GM12892 (cell line): Measurements from ENCODE around the gene MAT2B.

Experiments used
- DNase-seq: peaks from one replicate; pipeline ENCODE4 v3.0.0; 2011; ENCODE audit not compliant: insufficient read length
- FAIRE-seq: peaks from 2 replicates; lab custom pipeline; 2011; peaks lifted over from hg19 to GRCh38; lab: Jason Lieb, UNC
- POLR2A ChIP-seq: IDR thresholded peaks from 2 replicates; pipeline ENCODE4 v1.6.1; 2011; ENCODE audit warnings: low read depth, low read length, control low read depth
- POLR2AphosphoS5 ChIP-seq: IDR thresholded peaks from 2 replicates; pipeline ENCODE4 v1.6.1; 2011; ENCODE audit warnings: low read depth, low read length, control low read depth
- TAF1 ChIP-seq: IDR thresholded peaks from 2 replicates; pipeline ENCODE4 v1.6.1; 2011; ENCODE audit warnings: low read depth, mild to moderate bottlenecking, control low read depth, low read length, borderline replicate concordance

MAT2B gene

GRCh38 chr5:163478126-163478981 is 27.1 kb upstream of the MAT2B start:
- TF ChIP-seq POLR2A (no peak), TAF1 (no peak), POLR2AphosphoS5 (no peak)

GRCh38 chr5:163478982-163479271 is 26.5 kb upstream of the MAT2B start:
- no peak for DNase-seq
- no peak for TF ChIP-seq POLR2A
- no peak for TF ChIP-seq POLR2AphosphoS5
- TF ChIP-seq TAF1: no peak
- no peak for FAIRE-seq

More at GRCh38 chr5:163478126-163478981, 27.1 kb upstream of the MAT2B start:
- no peak for FAIRE-seq
- no peak for DNase-seq

GRCh38 chr5:163489055-163489744 is 16.2 kb upstream of the MAT2B start:
- FAIRE-seq (peak; percentile 38), DNase-seq (no peak)
- TF ChIP-seq TAF1 (no peak), POLR2A (no peak), POLR2AphosphoS5 (no peak)

GRCh38 chr5:163489745-163490075 is 15.7 kb upstream of the MAT2B start:
- FAIRE-seq: no peak
- DNase-seq: no peak
- TF ChIP-seq TAF1 (no peak), POLR2AphosphoS5 (no peak), POLR2A (no peak)

- DNase-seq (no peak), FAIRE-seq (no peak)
- TF ChIP-seq POLR2A: no peak
- no peak for TF ChIP-seq TAF1
- no peak for TF ChIP-seq POLR2AphosphoS5
Observed at GRCh38 chr5:163496286-163496685, 9.1 kb upstream of the MAT2B start.

GRCh38 chr5:163497315-163497714 is 8.1 kb upstream of the MAT2B start:
- DNase-seq (no peak), FAIRE-seq (no peak)
- TF ChIP-seq POLR2A (no peak), TAF1 (no peak), POLR2AphosphoS5 (no peak)

GRCh38 chr5:163498886-163499285 is 6.5 kb upstream of the MAT2B start:
- TF ChIP-seq POLR2AphosphoS5 (no peak), POLR2A (no peak), TAF1 (no peak)
- DNase-seq: no peak
- FAIRE-seq: no peak

DNA sequence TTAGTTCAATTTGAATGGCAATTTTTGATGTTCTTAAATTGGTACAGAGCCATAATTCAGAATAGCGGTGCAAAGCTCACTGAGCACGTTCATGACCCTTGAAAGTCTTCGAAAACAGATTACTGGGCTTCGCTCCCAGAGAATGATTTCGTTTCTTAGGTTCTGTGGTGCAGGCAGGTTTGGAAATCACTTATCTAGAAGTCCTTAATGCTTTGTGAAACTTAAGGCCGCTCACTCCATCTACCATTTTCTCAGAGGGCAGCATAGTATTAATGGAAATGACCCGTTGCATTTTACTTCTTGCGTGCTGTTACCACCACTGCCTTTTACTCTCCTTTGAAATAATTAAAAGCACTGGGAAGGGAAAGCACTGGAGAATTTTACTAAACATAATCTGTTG is 2.9 kb upstream of the MAT2B start:
- DNase-seq (no peak), FAIRE-seq (no peak)
- no peak for TF ChIP-seq POLR2A
- TF ChIP-seq POLR2AphosphoS5: no peak
- TF ChIP-seq TAF1: no peak

- TF ChIP-seq POLR2AphosphoS5: no peak; the same call in 1 of the 2 replicates
- TF ChIP-seq POLR2A: peak; percentile 53; the same call in 1 of the 2 replicates
- FAIRE-seq (peak; percentile 56), DNase-seq (no peak)
Observed at GRCh38 chr5:163503106-163504078, 2.0 kb upstream of the MAT2B start.

- FAIRE-seq (peak; percentile 46), DNase-seq (no peak)
- TF ChIP-seq TAF1: no peak
- TF ChIP-seq POLR2A: peak; percentile 28; the same call in 1 of the 2 replicates
- no peak for TF ChIP-seq POLR2AphosphoS5
Observed at GRCh38 chr5:163504079-163504931, 1.1 kb upstream of the MAT2B start.
